Measurements from ENCODE around the gene TUBA4B. TPM values are rescaled to one million over a fixed set of nuclear protein-coding genes. Genes with fewer than 3 reads are reported as not detected.

TUBA4B gene
- total RNA-seq, 2 experiments from 2014 or later = not detected

GRCh38 chr2:219271021-219271420 lies 18.0 kb downstream of the TUBA4B start:
- TF ChIP-seq EZH2phosphoT487 (IDR thresholded peaks at IDR 0.05; ENCODE audit: borderline replicate concordance, low read depth, low read length) = no peak
- TF ChIP-seq, protein P1, sequence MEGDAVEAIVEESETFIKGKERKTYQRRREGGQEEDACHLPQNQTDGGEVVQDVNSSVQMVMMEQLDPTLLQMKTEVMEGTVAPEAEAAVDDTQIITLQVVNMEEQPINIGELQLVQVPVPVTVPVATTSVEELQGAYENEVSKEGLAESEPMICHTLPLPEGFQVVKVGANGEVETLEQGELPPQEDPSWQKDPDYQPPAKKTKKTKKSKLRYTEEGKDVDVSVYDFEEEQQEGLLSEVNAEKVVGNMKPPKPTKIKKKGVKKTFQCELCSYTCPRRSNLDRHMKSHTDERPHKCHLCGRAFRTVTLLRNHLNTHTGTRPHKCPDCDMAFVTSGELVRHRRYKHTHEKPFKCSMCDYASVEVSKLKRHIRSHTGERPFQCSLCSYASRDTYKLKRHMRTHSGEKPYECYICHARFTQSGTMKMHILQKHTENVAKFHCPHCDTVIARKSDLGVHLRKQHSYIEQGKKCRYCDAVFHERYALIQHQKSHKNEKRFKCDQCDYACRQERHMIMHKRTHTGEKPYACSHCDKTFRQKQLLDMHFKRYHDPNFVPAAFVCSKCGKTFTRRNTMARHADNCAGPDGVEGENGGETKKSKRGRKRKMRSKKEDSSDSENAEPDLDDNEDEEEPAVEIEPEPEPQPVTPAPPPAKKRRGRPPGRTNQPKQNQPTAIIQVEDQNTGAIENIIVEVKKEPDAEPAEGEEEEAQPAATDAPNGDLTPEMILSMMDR (conservative IDR thresholded peaks at IDR 0.05; ENCODE audit: low read length) = no peak
- intact Hi-C loops (cut with micrococcal nuclease; ENCODE audit: unreplicated experiment) = loop anchor here (10.0 kb wide), 1 partner anchor 386 kb away; the partner anchor contains the start of gene WNT10A
- no peak for DNase-seq (ENCODE audit: low spot score)
- Histone ChIP-seq H3K9me3 (ENCODE audit: low read length) (no peaks in the 10 kb centered on the region), H3K4me1 (ENCODE audit: insufficient read depth, low read length, poor library complexity, severe bottlenecking) (peaks cover 3% of the 10 kb centered on the region), H2AFZ (ENCODE audit: low read length) (no peak overlapping the region), H3K36me3 (ENCODE audit: insufficient read depth, low read length) (no peaks in the 10 kb centered on the region), H3K4me2 (ENCODE audit: low read length) (no peak overlapping the region), H4K20me1 (ENCODE audit: insufficient read depth, low read length) (no peaks in the 10 kb centered on the region), H3K4me3 (ENCODE audit: low read depth, low read length, poor library complexity, severe bottlenecking) (no peak overlapping the region), H3K79me2 (ENCODE audit: insufficient read depth, low read depth, low read length) (no peaks in the 10 kb centered on the region), H3K9me2 (ENCODE audit: insufficient read depth, low read length) (no peaks in the 10 kb centered on the region), H3K27ac (ENCODE audit: low read depth, low read length, poor library complexity, severe bottlenecking) (no peak overlapping the region)
- no TSS peak for BruUV-seq (replicated peaks)
- ChIA-PET POLR2A (no interaction called here), CTCF (ENCODE audit: unreplicated experiment) (interaction anchor here (0.8 kb wide), 1 partner anchor 24 kb away, joined by 3 read pairs; no protein-coding TSS in a partner anchor)

DNA sequence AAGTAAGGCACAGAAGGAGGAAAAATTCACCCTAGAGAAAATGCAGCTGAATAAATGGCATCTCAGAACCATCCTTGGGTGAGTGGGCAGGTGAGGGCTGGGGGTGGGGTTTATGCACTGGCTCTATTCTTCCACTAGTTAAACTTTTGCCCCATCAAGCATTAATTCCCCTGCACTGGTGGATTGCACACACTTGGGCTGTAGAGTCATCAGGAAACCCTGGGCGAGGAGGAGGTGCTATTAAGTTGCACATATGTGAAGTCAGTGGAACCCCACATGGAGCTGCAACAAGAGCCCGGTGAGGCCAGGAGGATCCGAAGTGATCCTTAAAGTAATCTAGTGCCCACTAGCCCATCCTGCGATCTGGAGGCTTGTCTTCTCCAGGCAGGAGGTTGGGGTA lies 19.3 kb downstream of the TUBA4B start:
- H3K9me2 ChIP-seq (ENCODE audit: insufficient read depth, low read length) = no peaks in the 10 kb centered on the region
- intact Hi-C loops (cut with micrococcal nuclease; ENCODE audit: unreplicated experiment) = loop anchor here (10.0 kb wide), 1 partner anchor 388 kb away; the partner anchor contains the start of gene WNT10A
- ChIA-PET POLR2A (no interaction called here), CTCF (ENCODE audit: unreplicated experiment) (no interaction called here)
- H3K9me3 ChIP-seq (ENCODE audit: low read length) = no peaks in the 10 kb centered on the region
- H3K4me3 ChIP-seq (ENCODE audit: low read depth, low read length, poor library complexity, severe bottlenecking) = no peak overlapping the region
- H3K4me2 ChIP-seq (ENCODE audit: low read length) = no peak overlapping the region
- H3K79me2 ChIP-seq (ENCODE audit: insufficient read depth, low read depth, low read length) = peaks cover 6% of the 10 kb centered on the region; the same call in 1 of the 2 replicates
- H2AFZ ChIP-seq (ENCODE audit: low read length) = no peak overlapping the region
- no peaks in the 10 kb centered on the region for H3K36me3 ChIP-seq (ENCODE audit: insufficient read depth, low read length)
- peaks cover 10% of the 10 kb centered on the region for H3K4me1 ChIP-seq (ENCODE audit: insufficient read depth, low read length, poor library complexity, severe bottlenecking)
- BruUV-seq (replicated peaks) = no TSS peak
- TF ChIP-seq, protein P1 (conservative IDR thresholded peaks at IDR 0.05; ENCODE audit: low read length) = no peak
- TF ChIP-seq EZH2phosphoT487 (IDR thresholded peaks at IDR 0.05; ENCODE audit: borderline replicate concordance, low read depth, low read length) = no peak
- no peak overlapping the region for H3K27ac ChIP-seq (ENCODE audit: low read depth, low read length, poor library complexity, severe bottlenecking)
- DNase-seq (ENCODE audit: low spot score) = no peak
- H4K20me1 ChIP-seq (ENCODE audit: insufficient read depth, low read length) = no peaks in the 10 kb centered on the region

DNA sequence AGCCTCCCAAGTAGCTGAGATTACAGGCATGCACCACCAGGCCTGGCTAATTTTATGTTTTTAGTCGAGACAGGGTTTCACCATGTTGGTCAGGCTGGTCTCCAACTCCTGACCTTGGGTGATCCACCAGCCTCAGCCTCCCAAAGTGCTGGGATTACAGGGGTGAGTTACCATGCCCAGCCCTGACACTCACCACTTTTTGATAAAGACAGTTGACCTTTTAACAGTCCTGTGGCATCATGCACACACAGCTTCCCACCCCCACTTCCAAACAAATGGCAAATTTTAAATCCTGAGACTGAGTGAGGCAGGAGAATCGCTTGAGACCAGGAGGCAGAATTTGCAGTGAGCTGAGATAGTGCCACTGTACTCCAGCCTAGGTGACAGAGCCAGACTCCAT lies 20.0 kb downstream of the TUBA4B start:
- Histone ChIP-seq H3K9me2 (ENCODE audit: insufficient read depth, low read length) (no peaks in the 10 kb centered on the region), H3K36me3 (ENCODE audit: insufficient read depth, low read length) (no peaks in the 10 kb centered on the region), H3K27ac (ENCODE audit: low read depth, low read length, poor library complexity, severe bottlenecking) (no peak overlapping the region), H3K4me3 (ENCODE audit: low read depth, low read length, poor library complexity, severe bottlenecking) (no peak overlapping the region), H3K4me1 (ENCODE audit: insufficient read depth, low read length, poor library complexity, severe bottlenecking) (peaks cover 14% of the 10 kb centered on the region), H3K79me2 (ENCODE audit: insufficient read depth, low read depth, low read length) (peaks cover 6% of the 10 kb centered on the region; the same call in 1 of the 2 replicates), H3K9me3 (ENCODE audit: low read length) (no peaks in the 10 kb centered on the region), H4K20me1 (ENCODE audit: insufficient read depth, low read length) (no peaks in the 10 kb centered on the region), H2AFZ (ENCODE audit: low read length) (no peak overlapping the region), H3K4me2 (ENCODE audit: low read length) (no peak overlapping the region)
- ChIA-PET POLR2A (interaction anchor here (0.5 to 1.3 kb wide), 2 partner anchors 8 to 25 kb away, joined by 3 read pairs; no protein-coding TSS in a partner anchor), CTCF (ENCODE audit: unreplicated experiment) (no interaction called here)
- intact Hi-C loops (cut with micrococcal nuclease; ENCODE audit: unreplicated experiment) = loop anchor here (10.0 kb wide), 1 partner anchor 388 kb away; the partner anchor contains the start of gene WNT10A
- no peak for DNase-seq (ENCODE audit: low spot score)
- BruUV-seq (replicated peaks) = no TSS peak
- TF ChIP-seq, protein P1 (conservative IDR thresholded peaks at IDR 0.05; ENCODE audit: low read length) = no peak
- TF ChIP-seq EZH2phosphoT487 (IDR thresholded peaks at IDR 0.05; ENCODE audit: borderline replicate concordance, low read depth, low read length) = no peak
